ENCODE measurements around the gene B4GAT1.
"Not testable (repeated sequence)": the region's sequence is repeated elsewhere in the genome, so short reads cannot be mapped to it uniquely, and the experiment has no call there.

The B4GAT1 gene

DNA sequence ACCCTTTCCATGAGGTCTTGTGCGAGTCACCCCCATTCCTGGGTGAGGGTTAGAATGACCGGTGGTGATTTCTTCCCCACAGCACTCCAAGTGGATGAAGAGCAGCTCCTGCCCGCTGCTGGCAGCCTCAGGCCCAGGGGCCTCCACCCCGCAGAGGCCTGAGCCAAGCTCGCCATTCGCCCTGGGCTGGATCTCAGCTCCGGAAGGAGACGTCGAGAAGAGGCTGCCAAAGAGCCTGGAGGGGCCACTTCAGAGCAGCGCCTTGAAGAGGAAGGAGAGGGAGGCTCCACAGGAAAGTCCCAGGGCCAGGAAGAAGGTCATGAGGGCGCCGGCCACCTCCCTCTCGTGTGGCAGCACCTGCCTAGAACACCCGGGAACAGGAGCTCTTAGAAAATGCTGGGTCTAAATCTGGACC lies 15.8 kb upstream of the B4GAT1 start:
- DNase-seq (ENCODE audit: low spot score), result no peak

DNA sequence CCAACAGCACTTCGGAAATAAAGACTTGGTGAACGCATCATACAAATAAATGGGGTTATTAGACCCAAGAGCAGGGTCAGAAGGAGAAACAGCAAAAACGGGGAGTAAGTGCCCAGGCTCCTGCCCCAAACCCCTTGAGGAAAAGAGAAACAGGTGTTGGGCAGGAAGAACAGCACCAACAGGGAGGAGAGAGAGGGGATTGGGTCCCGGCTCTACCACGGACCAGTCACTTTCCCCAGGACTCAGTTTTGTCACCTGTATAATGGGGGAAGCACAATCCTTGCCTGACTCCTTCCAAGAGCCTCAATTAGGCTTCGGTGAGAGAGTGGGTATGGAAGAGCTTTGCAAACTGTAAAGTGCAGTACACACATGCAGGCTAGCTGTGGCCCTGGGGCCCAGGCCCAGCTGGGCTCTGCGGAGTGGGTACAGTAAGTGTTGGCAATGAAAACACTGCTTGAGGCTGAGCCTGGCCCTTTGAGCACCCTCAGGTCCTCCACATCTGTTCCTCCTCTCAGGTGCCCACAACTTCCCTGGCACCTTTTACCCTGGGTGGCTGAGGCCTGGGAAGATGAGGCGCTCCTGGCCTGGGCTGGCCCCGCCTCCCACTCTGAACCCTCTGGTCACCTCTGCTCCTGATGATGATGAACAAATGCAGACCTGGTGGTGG lies 15.2 kb upstream of the B4GAT1 start:
- DNase-seq (ENCODE audit: low spot score), result no peak

DNA sequence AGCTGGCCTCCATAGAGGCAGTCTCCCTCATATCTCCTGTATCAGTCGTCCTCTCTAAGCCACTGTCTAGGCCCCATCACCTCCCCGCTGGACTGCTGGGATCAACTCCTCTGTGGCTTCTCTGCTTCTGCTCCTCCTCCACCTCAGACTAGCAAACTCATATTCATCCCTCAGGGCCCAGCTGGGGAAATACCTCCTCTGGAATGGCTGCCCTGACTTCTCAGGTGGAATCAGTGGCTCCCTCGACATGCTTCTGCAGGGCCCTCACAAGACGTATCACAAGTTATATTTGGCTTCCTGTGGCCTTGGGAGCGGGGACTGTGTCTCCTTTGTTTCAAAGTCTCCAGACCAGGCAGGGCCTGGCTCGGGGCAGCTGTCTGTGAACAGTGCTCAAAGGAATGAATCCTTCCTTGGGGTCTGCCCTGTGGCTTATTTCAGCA lies 14.1 kb upstream of the B4GAT1 start:
- DNase-seq (ENCODE audit: low spot score), result no peak

DNA sequence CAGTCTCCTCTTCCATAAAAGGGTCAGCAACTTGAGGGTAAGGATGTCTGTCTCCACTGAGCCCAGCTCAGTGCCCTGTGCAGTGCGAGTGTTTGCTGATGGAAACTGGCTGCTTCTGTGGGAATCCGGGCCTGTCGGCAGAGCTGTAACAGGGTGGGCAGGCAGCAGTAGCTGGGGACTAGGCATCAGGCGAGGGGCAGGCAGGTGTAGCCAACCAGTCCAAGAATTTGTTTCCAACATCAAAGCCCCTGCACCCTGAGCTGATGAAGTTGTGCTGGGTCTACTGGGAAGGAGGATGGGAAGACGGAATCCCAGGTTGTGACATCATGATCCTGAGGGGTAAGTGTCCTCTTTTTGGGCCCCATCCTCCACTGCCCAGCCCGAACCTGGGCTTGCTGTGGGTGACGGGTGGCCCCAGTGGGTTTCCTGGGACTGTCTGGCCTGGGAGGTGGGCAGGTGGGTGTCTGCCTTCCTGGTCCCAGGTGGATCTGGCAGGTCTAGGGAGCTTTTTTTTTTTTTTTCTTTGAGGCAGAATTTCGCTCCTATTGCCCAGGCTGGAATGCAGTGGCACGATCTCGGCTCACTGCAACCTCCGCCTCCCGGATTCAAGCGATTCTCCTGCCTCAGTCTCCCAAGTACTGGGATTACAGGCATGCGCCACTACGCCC lies 13.1 kb upstream of the B4GAT1 start:
- DNase-seq (ENCODE audit: low spot score), result no peak

DNA sequence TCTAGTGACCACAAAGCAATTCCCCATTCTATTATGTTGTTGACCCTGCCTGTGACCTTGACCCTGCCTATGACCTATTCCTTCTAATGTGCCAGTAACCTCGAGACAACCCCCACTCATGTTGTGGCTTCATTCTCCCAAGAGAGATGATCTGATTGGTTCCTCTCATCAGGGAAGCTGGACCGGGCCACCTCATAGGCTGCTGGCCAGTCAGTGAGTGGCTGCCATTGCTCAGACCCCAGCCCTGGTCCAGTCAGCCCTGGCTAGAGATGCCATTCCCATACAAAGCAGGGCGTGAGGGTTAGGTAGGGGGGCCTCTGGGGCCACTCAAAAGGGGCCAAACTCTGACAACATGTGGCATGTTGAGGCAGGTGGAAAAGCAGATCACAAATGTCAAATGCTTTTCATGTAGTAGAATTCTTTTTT lies 12.2 kb upstream of the B4GAT1 start:
- DNase-seq (ENCODE audit: low spot score), result no peak

DNA sequence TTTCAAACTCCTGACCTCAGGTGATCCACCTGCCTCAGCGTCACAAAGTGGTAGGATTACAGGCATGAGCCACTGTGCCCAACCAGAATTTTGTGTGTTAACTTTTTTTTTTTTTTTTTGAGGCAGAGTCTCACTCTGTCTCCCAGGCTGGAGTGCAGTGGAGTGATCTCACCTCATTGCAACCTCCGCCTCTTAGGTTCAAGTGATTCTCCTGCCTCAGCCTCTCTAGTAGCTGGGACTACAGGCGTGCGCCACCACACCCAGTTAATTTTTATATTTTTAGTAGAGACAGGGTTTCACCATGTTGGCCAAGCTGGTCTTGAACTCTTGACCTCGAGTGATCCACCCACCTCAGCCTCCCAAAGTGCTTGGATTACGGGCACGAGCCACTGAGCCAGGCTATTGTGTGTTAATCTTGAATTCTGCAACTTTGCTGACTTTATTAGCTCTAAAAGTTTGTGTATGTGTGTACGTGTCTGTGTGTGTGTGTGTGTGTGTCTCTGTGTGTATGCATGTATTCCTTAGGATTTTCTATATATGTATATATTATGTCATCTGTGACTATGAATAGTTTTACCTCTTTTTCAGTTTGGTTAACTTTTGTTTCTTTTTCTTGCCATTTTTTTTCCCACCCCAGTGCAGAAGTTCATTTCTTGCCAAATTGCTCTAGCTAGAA lies 3.3 kb upstream of the B4GAT1 start:
- not testable (repeated sequence) for DNase-seq (ENCODE audit: low spot score)

DNA sequence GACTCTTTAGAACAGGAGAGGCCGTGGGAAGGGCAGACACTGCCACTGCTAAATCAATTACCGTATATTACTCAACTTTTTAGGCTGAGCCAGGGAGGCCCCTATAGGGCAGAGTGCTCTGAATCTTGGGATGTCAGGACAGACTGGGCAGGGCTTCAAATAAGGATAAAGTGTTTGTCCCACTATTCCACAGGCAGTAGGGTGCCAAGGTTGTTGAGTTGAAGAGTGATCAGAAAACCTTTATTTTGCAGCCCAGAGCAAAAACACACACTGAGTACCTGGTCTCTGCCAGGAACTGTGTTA lies 1.6 kb upstream of the B4GAT1 start:
- no peak for DNase-seq (ENCODE audit: low spot score)

DNA sequence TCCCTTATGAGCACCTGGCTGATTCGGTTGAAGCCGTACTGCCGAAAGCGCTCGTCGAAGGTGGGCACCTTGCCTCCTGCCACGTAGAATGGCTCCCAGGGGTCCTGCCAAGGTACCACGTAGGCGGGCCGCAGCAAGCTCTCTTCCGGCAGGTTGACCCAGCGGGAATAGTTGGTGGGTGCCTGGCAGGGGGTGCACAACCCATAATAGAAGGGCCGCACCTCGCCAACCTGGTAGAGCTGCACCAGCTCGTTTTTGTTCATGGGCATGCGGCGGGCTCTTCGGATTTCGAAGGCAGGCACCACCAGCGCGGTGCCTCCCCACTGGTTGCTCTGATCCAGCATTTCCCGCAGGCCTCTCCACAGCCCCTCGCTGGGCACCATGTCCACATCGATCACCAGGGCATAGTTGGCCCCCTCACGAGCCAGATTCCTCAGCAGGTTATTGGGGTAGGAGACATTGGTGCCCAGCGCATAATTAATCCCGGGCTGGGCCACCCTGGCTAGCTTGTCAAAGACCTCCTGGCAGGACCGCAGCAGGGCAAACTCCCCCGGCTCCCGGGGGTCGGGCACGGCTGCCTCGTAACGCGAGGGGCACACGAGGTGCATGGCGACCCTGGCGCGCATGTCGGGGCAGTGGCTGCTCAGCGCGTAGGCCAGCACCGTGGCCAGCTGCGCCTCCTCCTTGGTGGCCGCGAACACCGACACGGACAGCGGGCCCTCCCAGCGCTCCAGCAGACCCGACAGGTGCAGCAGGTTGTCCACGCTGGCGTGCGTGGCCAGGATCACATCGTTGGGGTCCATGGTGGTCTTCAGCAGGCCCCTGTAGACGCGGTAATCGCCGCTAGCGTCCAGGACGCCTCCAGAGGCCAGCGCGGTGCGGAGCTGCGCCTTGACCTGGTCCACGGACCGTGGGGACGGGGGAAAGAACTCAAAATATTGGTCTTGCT lies 679 bp downstream of the B4GAT1 start:
- no peak for DNase-seq (ENCODE audit: low spot score)

DNA sequence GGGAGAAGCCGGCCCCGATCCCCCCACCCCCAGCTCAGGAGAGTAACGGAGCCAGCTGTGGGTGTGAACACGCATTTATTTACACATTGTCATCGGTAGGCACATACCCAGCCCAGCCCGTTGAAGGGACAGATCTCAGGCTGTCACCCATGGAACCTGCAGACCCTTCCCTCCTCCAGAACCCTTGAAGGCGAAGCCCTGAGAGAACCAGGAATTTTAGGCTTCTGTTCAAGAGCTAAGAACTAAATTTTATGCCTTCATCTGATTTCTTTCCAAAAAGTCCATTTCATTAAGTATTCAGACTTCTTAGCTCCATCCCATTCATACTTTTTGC lies 2.1 kb downstream of the B4GAT1 start:
- DNase-seq (ENCODE audit: low spot score), result no peak

DNA sequence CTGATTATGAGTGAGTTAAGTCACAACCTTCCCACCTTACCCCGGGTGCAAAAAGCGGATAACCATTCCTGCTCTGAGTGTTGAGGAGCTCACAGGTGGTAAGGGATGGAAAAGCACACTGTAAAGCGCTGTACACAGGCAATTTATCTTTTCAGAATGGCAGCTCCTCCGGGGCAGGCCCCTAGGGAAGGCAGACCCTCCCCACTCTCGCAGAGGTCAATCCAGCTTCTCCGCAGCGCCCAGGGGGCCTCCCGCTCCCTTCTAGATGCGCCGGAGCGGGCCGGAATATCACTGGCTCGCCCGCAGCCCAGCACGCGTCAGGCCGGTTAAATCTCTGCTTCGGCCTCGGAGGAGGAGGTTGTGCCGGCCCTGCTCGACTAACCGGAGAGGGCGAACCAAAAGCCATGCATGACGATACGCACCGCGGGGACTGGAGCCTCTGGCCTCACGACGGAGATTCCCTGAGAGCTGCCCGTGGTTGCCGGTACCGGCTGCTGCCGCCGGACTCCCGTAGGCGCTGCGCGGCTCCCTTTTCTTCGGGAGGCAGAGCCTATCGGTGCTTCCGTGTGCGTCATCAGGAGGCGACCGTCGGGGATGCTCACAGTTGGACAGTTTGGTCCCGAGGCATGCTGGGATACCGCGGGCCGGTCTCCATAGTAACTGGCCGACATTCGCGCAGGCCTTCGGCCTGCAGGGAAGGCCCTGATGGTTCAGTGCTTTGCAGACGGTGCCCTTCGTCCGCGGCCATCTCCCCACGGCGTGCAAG lies 2.7 kb downstream of the B4GAT1 start, which contains the start of gene BRMS1:
Gene BRMS1 (minus strand): TSS at position 555 of the 766 bp plus-strand sequence. CDS start 2,870 bp downstream, outside the sequence.
- DNase-seq (ENCODE audit: low spot score), result peak; percentile 98

DNA sequence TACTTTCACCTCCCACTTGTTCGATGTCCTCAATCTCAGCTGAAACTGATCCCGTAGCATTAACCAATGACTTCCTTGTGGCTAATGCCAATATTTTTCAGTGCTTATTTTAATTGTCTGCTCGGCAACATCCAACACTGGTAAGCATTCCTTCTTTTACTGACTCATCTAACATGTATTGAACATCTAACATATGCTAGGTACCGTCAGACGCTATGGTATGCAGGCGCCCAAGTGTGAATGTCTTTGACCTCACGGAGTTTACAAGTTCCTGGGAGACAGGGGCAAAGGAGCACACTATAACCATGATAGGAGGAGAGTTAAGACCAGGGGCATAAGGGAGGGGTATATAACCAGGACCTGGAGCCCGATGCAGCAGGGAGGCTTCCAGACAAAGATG lies 4.3 kb downstream of the B4GAT1 start:
- no peak for DNase-seq (ENCODE audit: low spot score)

DNA sequence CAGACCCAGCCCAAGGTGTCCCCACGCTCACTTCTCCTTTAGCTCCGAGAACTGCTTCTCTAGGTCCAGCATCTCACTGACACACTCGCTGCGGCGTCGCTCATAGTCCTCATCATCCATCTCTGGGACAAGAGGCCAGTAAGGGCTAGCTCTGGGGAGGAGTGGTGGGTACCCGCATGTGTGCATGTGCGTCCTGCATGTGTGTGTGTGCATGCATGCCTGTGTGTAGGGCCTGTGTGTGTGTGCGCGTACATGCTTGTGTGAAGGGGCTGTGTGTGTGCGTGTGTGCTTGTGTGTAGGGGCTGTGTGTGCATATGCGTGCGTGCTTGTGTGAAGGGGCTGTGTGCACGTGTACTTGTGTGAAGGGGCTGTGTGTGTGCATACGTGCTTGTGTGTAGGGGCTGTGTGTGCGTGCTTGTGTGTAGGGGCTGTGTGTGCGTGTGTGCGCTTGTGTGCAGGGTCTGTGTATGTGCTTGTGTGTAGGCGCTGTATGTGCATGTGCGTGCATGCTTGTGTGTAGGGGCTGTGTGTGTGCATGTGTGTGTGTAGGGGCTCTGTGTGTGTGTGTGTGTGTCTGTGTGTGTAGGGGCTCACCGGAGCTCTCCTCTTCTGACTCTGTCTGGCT lies 5.8 kb downstream of the B4GAT1 start:
- no peak for DNase-seq (ENCODE audit: low spot score)

DNA sequence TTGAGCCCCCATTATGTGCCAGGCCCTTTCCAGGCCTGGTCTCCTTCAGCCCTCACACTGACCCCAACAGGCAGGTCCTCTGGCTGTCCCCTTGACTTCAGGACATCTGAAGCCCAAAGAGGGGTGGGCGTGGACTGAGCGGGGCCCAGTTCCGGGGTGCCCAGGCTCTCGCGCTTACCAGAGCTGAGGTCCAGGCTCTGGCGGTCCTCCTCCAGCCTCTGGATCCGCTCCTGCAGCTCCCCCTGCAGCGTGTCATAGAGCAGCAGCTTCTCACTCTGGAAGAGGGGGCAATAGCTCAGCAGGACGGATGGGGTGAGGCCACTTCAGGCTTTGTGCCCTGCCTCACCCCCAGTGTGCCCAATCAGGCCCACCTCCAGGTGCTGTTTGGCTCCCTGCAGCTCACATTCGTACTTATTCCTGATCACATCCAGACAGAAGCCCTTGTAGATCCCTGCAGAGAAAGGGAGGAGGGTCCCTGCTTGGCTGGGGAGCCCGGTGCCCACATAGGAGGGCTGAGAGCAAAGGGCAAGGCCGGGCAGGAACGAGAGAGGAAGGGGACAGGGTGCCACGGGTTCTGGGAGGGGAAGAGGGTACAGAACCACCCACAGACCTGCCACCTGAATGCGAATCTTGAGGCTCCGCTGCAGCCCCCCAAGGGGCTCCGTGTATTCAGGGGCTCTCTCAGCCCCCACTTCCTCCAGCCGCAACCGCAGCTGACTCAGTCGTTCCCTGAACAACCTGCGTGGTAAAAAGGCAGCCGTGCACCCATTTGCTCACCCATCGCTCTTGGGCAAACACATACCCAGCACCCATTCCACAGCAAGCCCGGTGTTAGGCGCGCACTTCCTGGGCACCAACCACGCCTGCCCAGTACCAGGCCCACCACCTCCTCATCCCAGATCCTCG lies 6.6 kb downstream of the B4GAT1 start:
- no peak for DNase-seq (ENCODE audit: low spot score)

DNA sequence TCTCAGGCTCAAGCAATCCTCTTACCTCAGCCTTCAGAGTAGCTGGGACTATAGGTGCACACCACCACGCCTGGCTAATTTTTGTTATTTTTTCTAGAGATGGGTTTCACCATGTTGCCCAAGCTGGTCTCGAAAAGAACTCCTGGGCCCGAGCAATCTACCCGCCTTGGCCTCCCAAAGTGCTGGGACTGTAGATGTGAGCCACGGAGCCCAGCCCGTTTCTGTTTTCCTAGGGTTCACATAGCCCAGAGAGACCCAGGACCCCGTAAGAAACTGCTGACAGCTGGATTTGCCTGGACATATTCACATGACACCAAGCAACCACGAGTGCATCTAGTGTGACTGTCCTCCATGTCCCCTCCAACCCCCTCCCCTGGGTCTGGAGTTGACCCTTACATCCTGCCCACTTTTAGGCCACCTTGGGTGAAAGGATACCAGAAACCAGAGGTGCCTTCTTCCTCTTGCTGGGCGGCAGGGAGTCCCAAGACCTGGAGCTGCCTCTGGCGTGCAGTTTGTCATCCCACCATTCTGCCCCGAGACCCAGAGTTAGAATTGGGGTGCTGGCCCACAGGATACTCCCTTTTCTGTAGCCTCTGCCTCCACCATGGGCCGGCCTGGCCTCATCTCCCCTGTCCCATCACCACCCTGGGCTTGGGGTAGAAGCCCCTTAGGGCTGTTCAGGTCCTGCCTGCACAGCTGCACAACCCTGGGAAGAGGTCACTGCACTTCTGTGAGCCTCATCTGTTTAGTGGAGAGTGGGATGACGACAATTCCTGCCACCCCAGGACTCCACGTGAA lies 7.5 kb downstream of the B4GAT1 start:
- no peak for DNase-seq (ENCODE audit: low spot score)

DNA sequence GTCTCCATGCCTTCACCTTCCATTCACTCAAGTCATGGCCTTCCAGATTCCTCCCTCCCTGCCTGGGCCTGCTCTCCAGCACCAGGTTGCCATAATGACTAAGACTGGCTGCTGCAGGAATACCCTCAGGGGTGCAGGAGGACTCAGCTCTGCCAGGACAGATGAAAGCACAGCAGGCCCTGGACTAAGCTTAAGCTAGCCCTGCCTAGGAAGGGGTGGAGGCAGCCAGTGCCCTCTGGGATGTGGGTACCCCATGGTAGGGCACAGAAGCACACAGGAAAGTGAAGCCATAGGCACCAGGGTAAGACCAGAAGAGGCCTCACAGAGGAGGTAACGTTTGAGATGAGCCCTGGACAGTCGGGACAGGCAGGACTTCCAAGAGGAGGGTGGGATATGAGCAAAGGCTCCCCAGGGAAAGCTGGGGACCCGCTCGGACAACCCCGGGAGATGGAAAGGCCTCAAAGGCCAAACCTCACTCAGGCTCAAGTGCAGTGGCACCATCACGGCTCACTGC lies 8.2 kb downstream of the B4GAT1 start:
- no peak for DNase-seq (ENCODE audit: low spot score)

DNA sequence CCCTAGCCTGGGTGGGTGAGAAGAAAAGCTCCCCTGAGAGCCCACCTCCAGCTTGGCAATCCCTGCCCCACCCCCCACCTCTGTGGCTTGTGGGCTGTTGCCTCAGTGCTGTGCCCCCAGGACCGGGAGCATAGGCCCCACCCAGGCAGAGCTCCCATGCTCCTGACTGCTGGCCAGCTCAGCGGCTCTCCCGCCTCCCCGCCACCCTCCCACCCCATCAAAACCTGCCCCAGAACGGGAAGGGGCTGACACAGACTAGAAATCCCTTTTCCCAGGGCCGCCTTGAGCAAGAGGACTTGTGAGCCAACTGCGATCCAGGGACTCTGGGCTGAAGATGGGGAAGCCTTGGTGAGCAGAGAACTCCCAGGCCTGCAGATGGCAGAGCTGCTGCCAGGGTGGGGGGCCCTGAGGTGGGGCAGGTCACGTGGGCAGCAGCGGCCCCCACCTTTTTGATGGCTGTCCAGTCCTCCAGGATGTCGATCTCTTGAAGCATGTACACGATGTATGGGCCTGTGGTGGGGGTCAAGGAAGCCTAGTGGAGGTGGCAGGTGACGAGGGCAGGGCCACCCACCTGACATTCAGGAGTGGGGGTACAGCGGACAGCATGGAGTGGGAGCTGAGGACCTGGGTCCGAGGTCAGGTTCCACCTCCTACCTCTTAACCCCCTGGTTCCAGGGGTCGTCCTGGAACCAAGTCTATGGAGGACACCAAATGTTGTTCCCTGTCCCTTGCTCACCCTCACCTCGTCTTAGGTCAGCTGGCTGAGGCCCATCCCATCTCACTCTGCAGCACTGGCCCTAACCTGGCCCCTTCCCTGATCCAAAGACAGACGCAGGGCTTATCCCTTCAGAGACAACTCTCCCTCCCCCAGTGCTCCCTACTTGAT lies 8.9 kb downstream of the B4GAT1 start:
- DNase-seq (ENCODE audit: low spot score), result no peak

DNA sequence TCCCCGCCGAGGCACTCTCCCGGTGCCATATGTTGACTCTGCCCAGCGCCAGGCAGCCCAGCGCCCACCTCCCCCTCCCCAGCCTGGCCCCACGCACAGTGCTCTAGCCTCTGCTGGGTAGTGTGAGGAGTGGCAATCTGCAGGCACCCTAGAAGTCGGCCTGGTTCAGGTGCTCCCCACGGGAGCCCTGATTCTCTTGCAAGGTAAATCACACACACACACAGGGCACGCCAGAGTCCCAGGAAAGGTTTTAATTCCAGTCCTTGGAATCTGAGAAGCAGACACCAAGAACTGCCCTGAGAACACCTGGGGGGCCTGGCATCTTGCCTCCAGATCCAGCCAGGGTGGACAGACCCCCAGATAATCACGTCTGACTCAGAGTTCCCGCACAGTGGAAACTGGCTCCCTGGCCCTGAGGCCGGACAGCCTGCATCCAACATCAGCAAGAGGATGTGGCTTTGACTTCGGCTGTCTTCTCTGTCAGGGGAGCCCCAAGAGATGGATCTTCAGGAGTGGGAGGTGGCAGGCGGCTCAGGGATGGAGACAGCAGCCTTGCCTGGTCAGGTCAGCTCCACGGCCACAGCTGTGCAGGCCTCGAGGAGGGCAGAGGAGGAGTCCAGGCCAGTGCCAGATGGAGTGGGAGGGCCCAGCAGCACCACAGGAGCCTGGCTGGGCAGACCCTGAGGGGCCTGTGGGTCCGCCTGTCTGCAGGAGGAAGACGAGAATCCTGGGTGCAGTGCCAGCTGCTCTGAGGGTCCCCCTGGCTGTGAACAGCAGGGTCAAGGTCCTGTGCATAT lies 10.1 kb downstream of the B4GAT1 start:
- no peak for DNase-seq (ENCODE audit: low spot score)

All from hematopoietic multipotent progenitor cell treated with erythropoietin and hydrocortisone succinate and interleukin-3 and kit ligand, for 17 days (in vitro differentiated cells).